VCaP (cell line): Measurements from ENCODE around the gene HOXC5.

Experiments used
- H3K27ac ChIP-seq: fragments of 450-650 bp; 2 replicates; pipeline ENCODE4 v1.5.1; 2017
- TF ChIP-seq, protein P1 (sequence below): fragments of 450-650 bp; conservative IDR thresholded peaks from 2 replicates; pipeline ENCODE4 v1.5.1; 2017; ENCODE audit warnings: mild to moderate bottlenecking, moderate library complexity

Gene HOXC5

DNA sequence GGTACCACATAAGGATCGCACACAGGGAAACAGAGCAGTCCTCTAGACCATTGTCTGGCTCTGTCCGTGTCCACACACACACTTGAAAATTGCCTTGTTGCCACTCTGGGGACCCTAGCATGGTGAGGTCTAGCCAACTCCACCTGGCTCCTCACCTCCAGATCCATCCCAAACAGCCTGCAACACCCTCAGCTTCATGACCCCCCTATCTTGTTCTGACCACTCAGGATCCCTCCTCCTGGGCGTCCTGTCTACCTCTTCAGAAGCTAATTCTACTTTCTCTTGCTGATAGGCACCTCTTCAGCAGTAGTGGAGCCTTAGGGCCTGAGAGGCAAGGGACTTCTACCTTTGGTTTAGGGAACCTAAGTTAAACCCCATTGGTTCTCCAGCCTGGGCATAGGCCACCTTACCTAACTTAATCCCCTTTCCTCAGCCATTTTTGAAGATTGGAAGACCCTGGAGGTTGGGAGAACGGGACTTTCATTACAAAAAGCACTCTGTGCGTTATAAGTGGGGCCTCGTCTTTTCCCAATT lies 697 bp upstream of the HOXC5 start:
- peak overlapping the region; percentile 97; the same call in 1 of the 2 replicates for H3K27ac ChIP-seq
- TF ChIP-seq, protein P1, sequence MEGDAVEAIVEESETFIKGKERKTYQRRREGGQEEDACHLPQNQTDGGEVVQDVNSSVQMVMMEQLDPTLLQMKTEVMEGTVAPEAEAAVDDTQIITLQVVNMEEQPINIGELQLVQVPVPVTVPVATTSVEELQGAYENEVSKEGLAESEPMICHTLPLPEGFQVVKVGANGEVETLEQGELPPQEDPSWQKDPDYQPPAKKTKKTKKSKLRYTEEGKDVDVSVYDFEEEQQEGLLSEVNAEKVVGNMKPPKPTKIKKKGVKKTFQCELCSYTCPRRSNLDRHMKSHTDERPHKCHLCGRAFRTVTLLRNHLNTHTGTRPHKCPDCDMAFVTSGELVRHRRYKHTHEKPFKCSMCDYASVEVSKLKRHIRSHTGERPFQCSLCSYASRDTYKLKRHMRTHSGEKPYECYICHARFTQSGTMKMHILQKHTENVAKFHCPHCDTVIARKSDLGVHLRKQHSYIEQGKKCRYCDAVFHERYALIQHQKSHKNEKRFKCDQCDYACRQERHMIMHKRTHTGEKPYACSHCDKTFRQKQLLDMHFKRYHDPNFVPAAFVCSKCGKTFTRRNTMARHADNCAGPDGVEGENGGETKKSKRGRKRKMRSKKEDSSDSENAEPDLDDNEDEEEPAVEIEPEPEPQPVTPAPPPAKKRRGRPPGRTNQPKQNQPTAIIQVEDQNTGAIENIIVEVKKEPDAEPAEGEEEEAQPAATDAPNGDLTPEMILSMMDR: no peak; the same call in 1 of the 2 replicates

DNA sequence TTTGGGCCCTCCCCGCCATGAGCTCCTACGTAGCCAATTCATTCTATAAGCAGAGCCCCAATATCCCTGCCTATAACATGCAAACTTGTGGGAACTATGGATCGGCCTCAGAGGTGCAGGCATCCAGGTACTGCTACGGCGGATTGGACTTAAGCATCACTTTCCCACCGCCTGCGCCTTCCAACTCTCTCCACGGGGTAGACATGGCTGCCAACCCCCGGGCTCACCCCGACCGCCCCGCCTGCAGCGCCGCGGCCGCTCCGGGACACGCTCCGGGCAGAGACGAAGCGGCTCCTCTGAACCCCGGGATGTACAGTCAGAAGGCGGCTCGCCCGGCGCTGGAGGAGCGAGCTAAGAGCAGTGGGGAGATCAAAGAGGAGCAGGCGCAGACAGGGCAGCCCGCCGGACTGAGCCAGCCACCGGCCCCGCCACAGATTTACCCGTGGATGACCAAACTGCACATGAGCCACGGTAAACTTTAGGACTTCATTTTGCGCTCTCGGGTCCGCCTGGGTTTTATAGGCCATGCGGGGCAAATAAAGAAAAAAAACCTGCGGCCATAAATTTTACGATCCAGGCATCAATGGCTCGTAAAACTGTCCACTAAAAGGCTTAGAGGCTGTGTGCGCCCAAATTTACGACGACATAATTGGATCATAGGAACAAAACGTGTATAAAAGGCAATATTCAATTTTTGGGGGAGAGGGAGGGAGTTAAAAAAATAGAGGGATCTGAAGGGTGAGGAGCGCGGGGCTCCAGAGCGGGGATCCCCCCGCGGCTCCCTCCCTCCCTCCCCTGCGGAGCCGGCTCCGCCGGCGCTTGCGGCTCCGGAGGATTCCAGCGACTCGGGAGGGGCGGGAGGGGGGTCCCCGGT lies 493 bp downstream of the HOXC5 start:
- TF ChIP-seq, protein P1: no peak
- H3K27ac ChIP-seq: peak overlapping the region; percentile 97

DNA sequence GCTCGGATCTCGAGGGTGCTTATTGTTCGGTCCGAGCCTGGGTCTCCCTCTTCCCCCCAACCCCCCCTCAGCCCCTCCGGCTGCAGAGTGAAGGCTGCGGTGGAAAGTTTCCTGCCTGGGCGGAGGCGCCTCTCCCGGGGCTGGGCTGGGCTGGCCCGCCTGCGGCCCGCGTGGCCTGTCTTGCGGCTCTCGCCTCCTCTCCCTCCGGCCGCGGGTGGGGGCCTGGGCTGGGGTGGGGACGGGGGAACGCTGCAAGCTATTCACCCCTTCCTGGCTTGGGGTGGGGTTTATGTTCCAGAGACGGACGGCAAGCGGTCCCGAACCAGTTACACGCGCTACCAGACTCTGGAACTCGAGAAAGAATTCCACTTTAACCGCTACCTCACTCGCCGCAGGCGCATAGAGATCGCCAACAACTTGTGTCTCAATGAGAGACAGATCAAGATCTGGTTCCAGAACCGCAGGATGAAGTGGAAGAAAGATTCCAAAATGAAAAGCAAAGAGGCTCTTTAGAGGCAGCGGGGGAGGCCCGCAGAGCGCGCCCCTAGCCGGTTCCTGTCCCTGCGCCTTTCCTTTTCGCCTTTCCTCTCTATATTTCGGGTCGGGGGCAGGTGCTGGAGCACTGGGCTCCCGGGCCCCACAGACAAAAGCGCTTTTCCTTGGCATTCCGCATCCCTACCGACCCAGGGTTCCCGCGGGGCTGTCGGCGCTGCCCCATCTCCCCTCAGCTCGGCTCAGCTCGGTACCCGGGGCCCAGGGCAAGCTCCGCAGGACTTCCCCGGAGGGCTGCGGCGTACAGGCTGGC lies 1.3 kb downstream of the HOXC5 start:
- H3K27ac ChIP-seq: peak overlapping the region; percentile 97

DNA sequence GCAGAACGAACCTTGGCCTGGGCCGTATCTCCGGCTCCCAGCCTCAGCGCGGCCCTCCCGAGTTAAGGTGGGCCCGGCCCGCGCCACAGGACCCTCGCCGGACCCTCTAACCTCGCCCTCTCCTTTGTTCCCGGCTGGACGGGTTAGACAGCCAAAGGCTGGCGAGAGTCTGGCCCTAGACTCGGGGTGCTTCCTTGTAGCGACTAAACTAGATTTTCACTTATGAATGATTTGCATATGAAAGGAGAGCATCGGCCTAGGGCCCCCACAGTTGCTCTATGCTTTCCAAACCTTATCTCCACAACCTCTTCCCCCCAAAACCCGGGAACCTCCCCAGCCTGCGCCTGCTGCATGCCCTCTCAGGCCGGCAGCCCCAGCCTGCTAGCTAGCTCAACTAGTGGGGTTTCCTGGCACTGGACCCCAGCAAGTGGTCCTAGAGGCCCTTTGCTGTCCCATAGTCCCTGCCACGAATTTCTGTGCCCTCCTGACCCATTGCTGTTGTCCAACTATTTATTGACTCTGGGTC lies 2.0 kb downstream of the HOXC5 start:
- H3K27ac ChIP-seq: peak overlapping the region; percentile 97
- TF ChIP-seq, protein P1: no peak

More for the DNA sequence above, 1.3 kb downstream of the HOXC5 start:
- TF ChIP-seq, protein P1: no peak

DNA sequence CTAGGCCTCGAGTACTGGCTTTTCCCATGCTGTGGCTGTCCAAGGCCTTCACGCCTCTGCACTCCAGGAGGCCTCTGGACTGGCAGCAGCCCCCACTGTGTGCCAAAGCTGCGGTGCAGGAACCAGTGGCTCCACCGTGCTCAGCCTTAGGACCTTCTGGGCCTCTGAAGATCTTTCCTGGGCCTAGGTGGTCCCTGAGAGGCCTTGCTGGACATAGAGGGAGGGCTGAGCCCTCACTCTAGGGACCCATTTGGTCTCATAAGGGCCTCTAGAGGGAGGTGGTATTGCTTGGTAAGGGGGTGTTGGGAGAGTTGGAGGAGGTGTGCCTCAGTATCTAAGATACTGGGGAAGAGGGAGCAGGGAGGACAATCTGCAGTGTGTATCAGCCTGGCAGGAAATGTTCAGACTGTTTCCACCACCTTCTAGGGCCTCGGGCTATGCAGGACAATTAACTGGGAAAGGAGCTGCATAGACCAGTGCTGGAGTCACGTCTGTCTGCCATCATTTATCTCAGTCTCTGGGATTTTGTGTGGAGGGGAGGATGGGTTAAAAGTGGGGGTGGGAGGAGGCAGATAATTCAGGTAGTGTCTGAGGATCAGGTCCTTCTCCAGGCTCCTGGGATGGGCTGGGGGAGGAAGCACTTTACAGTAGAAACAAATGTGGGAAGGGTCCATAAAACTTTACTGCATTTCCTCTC lies 2.9 kb downstream of the HOXC5 start:
- TF ChIP-seq, protein P1: no peak
- no peak overlapping the region; the same call in 1 of the 2 replicates for H3K27ac ChIP-seq

DNA sequence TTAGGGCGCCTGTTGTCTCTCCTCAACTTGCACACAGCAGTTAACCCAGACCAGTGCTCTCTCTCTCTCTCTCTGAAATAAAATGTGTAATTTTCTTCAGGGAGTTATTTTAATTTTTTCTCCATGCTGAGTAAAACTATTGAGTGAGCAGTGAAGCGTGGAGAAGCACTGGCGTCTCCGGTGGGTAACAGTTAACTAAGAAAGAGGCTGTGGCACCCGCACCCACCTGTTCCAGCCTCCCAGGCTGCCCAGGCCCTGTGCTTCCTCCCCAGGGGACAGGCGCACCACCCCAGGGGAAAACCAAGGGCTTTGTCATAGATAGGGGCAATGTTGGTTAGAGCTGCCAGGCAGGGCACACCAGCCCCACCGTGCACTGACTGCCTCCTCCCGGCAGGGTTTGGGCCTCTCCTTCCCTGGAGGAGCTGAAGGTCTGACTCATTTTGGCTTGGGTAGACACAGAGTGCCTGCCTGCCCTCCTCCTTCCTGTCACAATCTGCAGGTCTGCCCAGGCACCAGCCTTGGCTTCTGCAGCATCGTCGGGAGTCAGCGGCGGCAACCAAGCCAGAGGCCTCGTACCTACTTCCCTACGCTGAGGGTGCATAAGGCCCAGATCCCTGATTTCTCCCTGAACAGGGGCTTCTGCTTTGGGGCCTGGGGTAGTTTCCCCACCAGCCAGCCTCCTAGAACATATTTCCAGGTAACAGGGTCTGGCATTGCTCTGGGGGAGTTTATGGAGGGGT lies 3.9 kb downstream of the HOXC5 start:
- TF ChIP-seq, protein P1: no peak
- H3K27ac ChIP-seq: no peak overlapping the region
